Activated CD8-positive, alpha-beta T cell treated with anti-CD3 and anti-CD28 coated beads for 36 hours (primary cell): ENCODE measurements around the gene ADAMTS10. TPM values are rescaled to one million over a fixed set of nuclear protein-coding genes. Genes with fewer than 3 reads are reported as not detected.

Experiments
- ATAC-seq: fragments of 200-7000 bp; cut with Tn5 transposase; one replicate; pipeline ENCODE4 v1.10.0; 2021; ENCODE audit warnings: mild to moderate bottlenecking, moderate library complexity
- CTCF ChIA-PET: fragments of 350-600 bp; sonication (Branson Sonifier 250); formaldehyde crosslinking; loops from one replicate; lab custom pipeline; 2021; ENCODE audit warnings: antibody characterized with exemption; lab: Charles Lee
- POLR2A ChIA-PET: fragments of 350-600 bp; sonication (Branson Sonifier 250); formaldehyde crosslinking; loops from one replicate; lab custom pipeline; 2021; ENCODE audit warnings: antibody characterized with exemption; lab: Charles Lee
- DNase-seq: peaks from one replicate; pipeline ENCODE4 v3.0.0-alpha.2; 2020
- H3K27ac Mint-ChIP-seq: one replicate; pipeline ENCODE4 v1.8.0; 2021; ENCODE audit warnings: mild to moderate bottlenecking, mixed read lengths
- H3K27me3 Mint-ChIP-seq: one replicate; pipeline ENCODE4 v1.8.0; 2021; ENCODE audit warnings: mixed read lengths
- H3K36me3 Mint-ChIP-seq: one replicate; pipeline ENCODE4 v1.8.0; 2021; ENCODE audit warnings: low read depth, mixed read lengths
- H3K4me1 Mint-ChIP-seq: one replicate; pipeline ENCODE4 v1.8.0; 2021; ENCODE audit warnings: low read depth, mixed read lengths
- H3K4me3 Mint-ChIP-seq: one replicate; pipeline ENCODE4 v1.8.0; 2021; ENCODE audit warnings: mild to moderate bottlenecking, moderate library complexity, mixed read lengths
- H3K9me3 Mint-ChIP-seq: one replicate; pipeline ENCODE4 v1.8.0; 2021; ENCODE audit warnings: mixed read lengths
- intact Hi-C: fragments of 100-400 bp; cut with micrococcal nuclease; formaldehyde crosslinking; loops from one replicate; pipeline ENCODE4 v1.10.0; 2022
- total RNA-seq, 2 experiments: library from RNA; stranded (reverse); gene quantifications; one replicate each; pipeline ENCODE4 v1.2.3, GENCODE V29; 2021
- TF ChIP-seq, protein P1 (sequence below): fragments of 200-600 bp; IDR thresholded peaks from one replicate; pipeline ENCODE4 v1.8.0; 2022; ENCODE audit warnings: antibody characterized with exemption, mild to moderate bottlenecking

The ADAMTS10 gene
- total RNA-seq, 2 experiments from 2014 or later: 3.7 to 4.0 TPM

DNA sequence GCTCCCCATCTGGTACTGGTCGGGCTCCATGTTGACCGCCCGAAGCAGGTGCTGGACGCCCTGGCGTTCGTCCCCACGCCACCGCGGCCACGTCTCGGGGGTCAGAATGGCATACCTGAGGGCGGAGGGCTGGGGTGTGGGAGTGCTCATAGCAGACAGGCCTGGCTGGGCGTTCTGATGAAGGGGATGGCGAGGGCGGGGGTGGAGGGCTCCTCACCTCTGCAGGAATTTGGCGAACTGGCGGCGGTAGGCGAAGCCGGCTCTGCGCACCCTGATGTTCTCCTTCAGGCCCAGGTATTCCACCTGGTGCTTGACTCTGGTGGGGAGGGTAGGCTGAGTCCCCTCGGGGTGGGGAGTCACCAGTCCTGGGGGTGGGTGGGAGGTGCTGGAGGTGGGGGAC is 74.2 kb downstream of the ADAMTS10 start:
- Mint-ChIP-seq H3K9me3 (no peaks in the 10 kb centered on the region), H3K4me3 (no peak overlapping the region), H3K36me3 (no peaks in the 10 kb centered on the region), H3K27me3 (no peaks in the 10 kb centered on the region), H3K27ac (no peak overlapping the region), H3K4me1 (no peaks in the 10 kb centered on the region)
- ChIA-PET CTCF (no interaction called here), POLR2A (no interaction called here)
- intact Hi-C loops: no loop called here
- TF ChIP-seq, protein P1, sequence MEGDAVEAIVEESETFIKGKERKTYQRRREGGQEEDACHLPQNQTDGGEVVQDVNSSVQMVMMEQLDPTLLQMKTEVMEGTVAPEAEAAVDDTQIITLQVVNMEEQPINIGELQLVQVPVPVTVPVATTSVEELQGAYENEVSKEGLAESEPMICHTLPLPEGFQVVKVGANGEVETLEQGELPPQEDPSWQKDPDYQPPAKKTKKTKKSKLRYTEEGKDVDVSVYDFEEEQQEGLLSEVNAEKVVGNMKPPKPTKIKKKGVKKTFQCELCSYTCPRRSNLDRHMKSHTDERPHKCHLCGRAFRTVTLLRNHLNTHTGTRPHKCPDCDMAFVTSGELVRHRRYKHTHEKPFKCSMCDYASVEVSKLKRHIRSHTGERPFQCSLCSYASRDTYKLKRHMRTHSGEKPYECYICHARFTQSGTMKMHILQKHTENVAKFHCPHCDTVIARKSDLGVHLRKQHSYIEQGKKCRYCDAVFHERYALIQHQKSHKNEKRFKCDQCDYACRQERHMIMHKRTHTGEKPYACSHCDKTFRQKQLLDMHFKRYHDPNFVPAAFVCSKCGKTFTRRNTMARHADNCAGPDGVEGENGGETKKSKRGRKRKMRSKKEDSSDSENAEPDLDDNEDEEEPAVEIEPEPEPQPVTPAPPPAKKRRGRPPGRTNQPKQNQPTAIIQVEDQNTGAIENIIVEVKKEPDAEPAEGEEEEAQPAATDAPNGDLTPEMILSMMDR: no peak
- DNase-seq (no peak), ATAC-seq (no peak)

DNA sequence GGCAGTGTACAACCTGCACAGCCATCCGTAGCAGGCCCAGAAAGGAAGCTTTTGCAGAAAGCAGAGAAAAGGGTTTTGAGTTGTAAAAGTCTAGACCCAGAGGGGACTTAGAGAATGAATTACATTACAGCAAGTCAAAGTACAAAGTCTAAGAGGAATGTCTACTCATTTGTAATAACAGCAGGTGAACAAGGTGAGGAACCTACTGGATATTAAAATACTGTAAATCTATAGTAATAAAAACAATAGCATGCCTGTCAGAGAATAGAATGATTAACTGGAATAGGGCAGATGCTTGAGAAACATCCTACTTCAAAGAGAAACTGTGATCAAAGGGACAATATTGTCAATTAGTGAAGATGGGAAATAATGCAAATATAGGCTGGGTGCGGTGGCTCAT is 78.3 kb downstream of the ADAMTS10 start:
- Mint-ChIP-seq H3K9me3 (no peaks in the 10 kb centered on the region), H3K27me3 (no peaks in the 10 kb centered on the region), H3K36me3 (peaks cover 15% of the 10 kb centered on the region), H3K4me3 (no peak overlapping the region), H3K4me1 (peaks cover 3% of the 10 kb centered on the region), H3K27ac (no peak overlapping the region)
- TF ChIP-seq, protein P1: no peak
- ATAC-seq (no peak), DNase-seq (no peak)
- intact Hi-C loops: no loop called here
- CTCF ChIA-PET: no interaction called here
- POLR2A ChIA-PET: no interaction called here

- Mint-ChIP-seq H3K27me3 (no peaks in the 10 kb centered on the region), H3K27ac (no peak overlapping the region), H3K9me3 (no peaks in the 10 kb centered on the region), H3K36me3 (peaks cover 19% of the 10 kb centered on the region), H3K4me1 (peaks cover 3% of the 10 kb centered on the region), H3K4me3 (no peak overlapping the region)
- TF ChIP-seq, protein P1: no peak
- POLR2A ChIA-PET: interaction anchor here (1.1 kb wide), 1 partner anchor 26 kb away, joined by 3 read pairs; no protein-coding TSS in a partner anchor
- intact Hi-C loops: no loop called here
- ATAC-seq (no peak), DNase-seq (no peak)
- CTCF ChIA-PET: no interaction called here
Measured at GRCh38 chr19:8531470-8531869, 79.0 kb downstream of the ADAMTS10 start.

Other genes with a start within 250 kb of the ADAMTS10 start
- gene ANGPTL4, start 246.6 kb downstream of the ADAMTS10 start, total RNA-seq: 10 to 100 TPM; 26.8 to 27.8 TPM
- gene RAB11B, start 220.4 kb downstream of the ADAMTS10 start, total RNA-seq: 10 to 100 TPM; 74.3 to 77.4 TPM
- 1 to 10 TPM; 8.0 to 8.6 TPM for gene MARCHF2, start 197.4 kb downstream of the ADAMTS10 start, total RNA-seq
- 100 to 1,000 TPM; 242 to 254 TPM for gene HNRNPM, start 165.7 kb downstream of the ADAMTS10 start, total RNA-seq
- 1 to 10 TPM in 1 of 2 experiments, under 1 TPM in 1; 0.74 to 1.1 TPM for gene PRAM1, start 108.1 kb downstream of the ADAMTS10 start, total RNA-seq
- 10 to 100 TPM; 21.6 to 24.0 TPM for gene ZNF414, start 96.5 kb downstream of the ADAMTS10 start, total RNA-seq
- gene MYO1F, start 33.3 kb downstream of the ADAMTS10 start, total RNA-seq: 10 to 100 TPM; 21.0 to 21.4 TPM
- not detected for gene NFILZ, start 19.9 kb upstream of the ADAMTS10 start, total RNA-seq
- not detected for gene ACTL9, start 88.1 kb upstream of the ADAMTS10 start, total RNA-seq
- not detected for gene OR2Z1, start 110.9 kb upstream of the ADAMTS10 start, total RNA-seq
- gene ZNF558, start 221.6 kb upstream of the ADAMTS10 start, total RNA-seq: 10 to 100 TPM; 31.3 to 35.3 TPM
- not detected for gene MBD3L1, start 221.7 kb upstream of the ADAMTS10 start, total RNA-seq